ENCODE results near the gene RNF113B. TPM values are rescaled to one million over a fixed set of nuclear protein-coding genes. Genes with fewer than 3 reads are reported as not detected.

The RNF113B gene
- not detected in 2 replicates for total RNA-seq

GRCh38 chr13:98176777-98177608 lies at the start of gene RNF113B:
Gene RNF113B (minus strand): TSS chr13:98177269. CDS start chr13:98177236, 33 bp downstream.

GRCh38 chr13:98142380-98143156 lies 34.5 kb downstream of the RNF113B start, which contains the start of gene FARP1:
Gene FARP1 (plus strand): TSS chr13:98143094. CDS start chr13:98213243, 70,149 bp downstream.

Small RNA genes lying within 50 kb of the gene (small RNA-seq; reads per million reads assigned to genes)
- gene MIR3170 (ENCODE audit: low replicate concordance): 1.9 reads per million, percentile 67 among the genes with 10 or more reads in this experiment

Other genes with a start within 250 kb of the RNF113B start
- gene IPO5, start 223.6 kb downstream of the RNF113B start, total RNA-seq: 153 and 209 TPM in 2 replicates
- gene FARP1, start 34.2 kb downstream of the RNF113B start, total RNA-seq: 57.6 and 74.6 TPM in 2 replicates

Data from placental pericyte (primary cell).